Measurements from ENCODE around the gene CHID1. TPM values are rescaled to one million over a fixed set of nuclear protein-coding genes. Genes with fewer than 3 reads are reported as not detected.
A peak's percentile ranks its signal among the peaks of the same experiment; 100 is the strongest.

CHID1 gene
- total RNA-seq, 1 donor from 2014 or later, result 101 TPM

DNA sequence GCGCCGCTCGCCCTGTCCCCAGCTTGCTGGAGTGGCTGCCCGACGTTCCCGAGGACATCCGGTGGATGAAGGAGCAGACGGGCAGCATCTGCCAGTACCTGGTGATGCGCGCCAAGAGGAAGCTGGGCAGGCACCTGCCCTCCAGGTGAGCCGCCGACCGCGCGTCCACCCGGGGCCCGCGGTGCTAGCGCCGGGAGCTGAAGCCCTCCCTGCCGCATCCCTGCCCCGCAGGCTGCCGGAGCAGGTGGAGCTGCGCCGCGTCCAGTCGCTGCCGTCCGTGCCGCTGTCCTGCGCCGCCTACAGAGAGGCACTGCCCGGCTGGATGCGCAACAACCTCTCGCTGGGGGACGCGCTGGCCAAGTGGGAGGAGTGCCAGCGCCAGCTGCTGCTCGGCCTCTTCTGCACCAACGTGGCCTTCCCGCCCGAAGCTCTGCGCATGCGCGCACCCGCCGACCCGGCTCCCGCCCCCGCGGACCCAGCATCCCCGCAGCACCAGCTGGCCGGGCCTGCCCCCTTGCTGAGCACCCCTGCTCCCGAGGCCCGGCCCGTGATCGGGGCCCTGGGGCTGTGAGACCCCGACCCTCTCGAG lies 86.2 kb downstream of the CHID1 start:
- no peak for DNase-seq (ENCODE audit: low spot score)

DNA sequence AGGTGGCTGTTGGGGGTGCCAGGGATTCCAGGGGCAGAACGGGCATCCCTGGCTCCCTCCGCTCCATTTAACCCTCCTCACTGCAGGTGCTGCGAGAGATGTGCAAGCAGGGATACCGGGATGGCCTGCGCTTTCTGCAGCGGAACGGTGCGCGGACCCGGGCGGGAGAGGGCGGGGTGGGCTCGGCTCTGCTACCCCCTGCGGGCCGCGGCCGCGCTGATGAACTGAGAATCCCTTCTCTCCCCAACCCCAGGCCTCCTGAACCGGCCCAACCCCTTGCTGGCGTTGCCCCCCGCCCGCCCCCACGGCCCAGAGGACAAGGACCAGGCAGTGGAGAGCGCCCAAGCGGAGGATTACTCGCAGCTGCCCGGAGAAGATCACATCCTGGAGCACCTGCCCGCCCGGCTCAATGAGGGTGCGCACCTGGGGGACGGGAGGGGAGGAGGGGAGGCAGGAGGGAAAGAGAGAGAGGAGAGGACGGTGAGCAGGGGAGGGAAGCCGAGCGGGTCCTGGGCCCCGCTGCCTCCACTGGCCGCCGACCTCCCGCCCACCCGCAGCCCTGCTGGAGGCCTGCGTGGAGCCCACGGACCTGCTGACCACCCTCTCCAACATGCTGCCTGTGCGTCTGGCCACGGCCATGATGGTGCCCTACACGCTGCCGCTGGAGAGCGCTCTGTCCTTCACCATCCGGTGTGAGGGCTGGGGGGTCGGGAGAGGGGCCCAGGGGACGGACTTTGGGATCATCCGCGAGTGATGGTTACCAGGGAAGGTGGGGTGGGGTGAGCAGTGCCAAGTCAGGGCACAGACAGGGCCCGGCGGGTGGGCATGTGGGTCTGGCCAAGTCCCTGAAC lies 86.9 kb downstream of the CHID1 start:
- no peak for DNase-seq (ENCODE audit: low spot score)

GRCh38 chr11:821512-822371 lies 88.9 kb downstream of the CHID1 start:
- no peak for DNase-seq (ENCODE audit: low spot score)

DNA sequence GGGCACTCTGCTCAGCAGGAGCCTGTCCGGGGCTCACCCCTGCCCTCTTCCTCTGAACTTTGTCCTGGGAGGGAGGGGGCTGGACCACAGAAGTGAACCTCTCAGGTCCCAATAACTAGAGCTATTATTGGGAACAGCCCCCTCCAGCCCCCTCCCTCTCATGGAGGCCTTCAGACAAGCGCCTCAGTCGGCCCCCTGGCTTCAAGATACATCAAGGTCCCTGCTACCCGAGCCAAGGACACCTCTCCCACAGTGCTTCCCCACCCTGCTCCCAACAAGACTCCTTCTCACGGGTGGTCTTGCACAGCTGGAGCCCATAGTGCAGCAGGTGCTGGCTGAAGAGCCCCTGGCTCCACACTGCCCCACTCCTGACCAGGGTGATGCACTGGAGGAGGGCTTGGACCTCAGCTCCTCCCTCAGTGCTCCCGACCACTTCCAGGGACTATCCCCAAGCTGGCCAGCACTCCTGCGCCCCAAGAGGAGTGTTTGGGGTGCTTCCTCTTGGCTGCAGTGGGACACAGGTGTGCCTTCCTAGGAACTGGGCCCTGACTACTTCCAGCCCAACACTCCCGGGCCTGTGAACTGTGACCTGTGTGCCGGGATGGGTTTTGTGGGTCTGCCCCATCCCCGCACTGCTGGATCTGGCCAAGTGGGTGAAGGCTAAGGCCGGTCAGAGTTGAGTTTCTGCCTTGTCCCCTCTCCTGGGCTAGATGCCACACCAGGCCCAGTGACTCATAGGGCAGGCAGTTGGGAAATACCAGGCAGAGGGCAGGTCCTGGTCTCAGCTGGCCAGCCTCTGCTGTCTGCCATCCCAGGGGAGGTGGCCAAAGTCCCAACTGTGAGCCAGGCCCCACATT lies 89.7 kb downstream of the CHID1 start:
- DNase-seq (ENCODE audit: low spot score), result peak; percentile 78

DNA sequence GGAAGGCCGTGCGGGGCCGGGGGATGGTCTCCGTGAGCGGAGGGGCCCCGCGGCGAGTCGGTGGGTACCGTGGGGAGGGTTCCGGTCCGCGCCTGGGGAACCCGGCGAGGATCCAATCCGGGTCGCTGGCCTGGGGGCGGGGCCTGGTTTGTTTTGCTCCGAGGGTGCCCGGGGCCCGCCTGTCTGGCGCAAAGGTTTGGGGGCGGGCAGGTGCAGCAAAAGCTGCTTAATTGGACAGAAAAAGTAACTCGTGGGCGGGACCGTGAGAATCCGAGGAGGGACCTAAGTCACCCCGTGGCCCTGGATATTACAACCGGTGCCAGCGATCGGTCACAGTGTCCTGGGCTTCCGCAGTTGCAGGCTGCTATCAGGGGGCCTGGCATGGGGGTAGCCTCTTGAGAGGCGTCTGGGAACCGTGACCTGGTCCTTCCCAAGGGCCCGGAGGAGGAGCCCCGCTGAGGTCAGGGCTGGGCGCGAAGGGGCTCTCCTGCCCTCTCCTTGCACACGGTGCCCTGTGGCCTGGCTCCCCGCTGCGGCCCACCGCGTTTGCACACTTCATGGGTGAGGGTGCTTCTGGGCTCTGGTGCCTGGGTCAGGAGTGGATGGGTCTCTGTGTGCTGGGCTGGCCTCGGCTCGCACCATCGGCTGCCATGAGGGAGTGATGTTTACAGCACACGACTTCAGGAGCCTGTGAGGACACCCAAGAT lies 90.5 kb downstream of the CHID1 start:
- peak; percentile 89 for DNase-seq (ENCODE audit: low spot score)

DNA sequence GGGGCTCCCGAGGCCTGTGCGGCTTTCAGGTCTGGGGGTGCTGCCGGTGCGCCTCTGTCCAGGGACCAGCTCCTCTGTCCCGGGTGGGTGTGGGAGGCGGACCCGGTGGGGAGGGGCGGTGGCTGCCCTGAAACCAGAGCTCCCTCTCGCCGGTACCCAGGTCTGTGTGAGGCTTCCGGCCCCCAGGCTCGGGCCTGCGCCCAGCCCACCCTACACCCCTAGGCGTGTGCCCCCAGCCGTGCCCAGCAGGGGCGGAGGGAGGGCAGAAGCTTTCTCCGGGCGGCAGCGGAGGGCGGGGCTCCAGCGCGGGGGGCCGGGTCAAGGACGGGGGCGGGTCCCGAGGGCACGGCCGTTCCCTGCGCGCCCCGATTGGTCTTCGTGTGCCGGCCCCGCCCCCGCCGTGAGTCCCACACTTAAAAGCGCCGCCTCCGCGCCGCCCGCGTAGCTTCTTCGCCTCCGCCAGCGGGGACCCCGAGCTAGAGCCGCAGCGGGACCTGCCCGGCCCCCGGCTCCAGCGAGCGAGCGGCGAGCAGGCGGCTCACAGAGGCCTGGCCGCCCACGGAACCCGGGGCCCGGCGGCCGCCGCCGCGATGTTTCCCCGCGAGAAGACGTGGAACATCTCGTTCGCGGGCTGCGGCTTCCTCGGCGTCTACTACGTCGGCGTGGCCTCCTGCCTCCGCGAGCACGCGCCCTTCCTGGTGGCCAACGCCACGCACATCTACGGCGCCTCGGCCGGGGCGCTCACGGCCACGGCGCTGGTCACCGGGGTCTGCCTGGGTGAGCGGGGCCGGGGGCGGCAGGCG lies 91.3 kb downstream of the CHID1 start:
- peak; percentile 92 for DNase-seq (ENCODE audit: low spot score)

- DNase-seq (ENCODE audit: low spot score), result no peak
These were observed 92.0 kb downstream of the CHID1 start, which contains the start of gene PNPLA2 for GRCh38 chr11:818396-819128. TSS of gene PNPLA2 (plus strand) at chr11:818914. CDS start at chr11:819719, 805 bp downstream.

Other genes with a start within 250 kb of the CHID1 start
- gene DEAF1, start 215.6 kb downstream of the CHID1 start, total RNA-seq, result 45.0 TPM
- gene TMEM80, start 215.0 kb downstream of the CHID1 start, total RNA-seq, result 52.0 TPM
- gene EPS8L2, start 204.6 kb downstream of the CHID1 start, total RNA-seq, result 228 TPM
- 176 TPM for gene TALDO1, start 163.3 kb downstream of the CHID1 start, total RNA-seq
- 85.9 TPM for gene GATD1, start 133.3 kb downstream of the CHID1 start, total RNA-seq
- 0.49 TPM for gene CEND1, start 120.7 kb downstream of the CHID1 start, total RNA-seq
- gene SLC25A22, start 112.5 kb downstream of the CHID1 start, total RNA-seq, result 16.3 TPM
- 27.7 TPM for gene PIDD1, start 105.6 kb downstream of the CHID1 start, total RNA-seq
- 1,317 TPM for gene RPLP2, start 100.8 kb downstream of the CHID1 start, total RNA-seq
- 159 TPM for gene PNPLA2, start 91.9 kb downstream of the CHID1 start, total RNA-seq
- 40.5 TPM for gene CRACR2B, start 82.9 kb downstream of the CHID1 start, total RNA-seq
- 442 TPM for gene CD151, start 77.9 kb downstream of the CHID1 start, total RNA-seq
- gene POLR2L, start 68.3 kb downstream of the CHID1 start, total RNA-seq, result 108 TPM
- gene TSPAN4, start 68.0 kb downstream of the CHID1 start, total RNA-seq, result 34.6 TPM
- gene AP2A2, start 15.1 kb upstream of the CHID1 start, total RNA-seq, result 91.8 TPM
- 173 TPM for gene MUC6, start 125.9 kb upstream of the CHID1 start, total RNA-seq
- gene MUC2, start 164.1 kb upstream of the CHID1 start, total RNA-seq, result 0.26 TPM
- 18.6 TPM for gene MUC5AC, start 247.1 kb upstream of the CHID1 start, total RNA-seq

Measured in mucosa of gallbladder (tissue), 1 donor.